Heart right ventricle (tissue), 16 donors: ENCODE measurements around the gene CFAP73. TPM values are rescaled to one million over a fixed set of nuclear protein-coding genes. Genes with fewer than 3 reads are reported as not detected.
A peak's percentile ranks its signal among the peaks of the same experiment; 100 is the strongest.
"Not testable (repeated sequence)": the region's sequence is repeated elsewhere in the genome, so short reads cannot be mapped to it uniquely, and the experiment has no call there.

Experiments used
- ATAC-seq, 8 donors: fragments of 200-7000 bp; cut with Tn5 transposase; one replicate each; pipeline ENCODE4 v1.9.1; 2020; ENCODE audit warnings: mild to moderate bottlenecking in 8 of 8, moderate library complexity in 8 of 8, moderate number of reproducible peaks in 1 of 8
- DNase-seq, 2 donors: peaks; one replicate each; pipeline ENCODE4 v3.0.0-alpha.2; 2020
- H3K27ac ChIP-seq, 10 donors: fragments of 200-600 bp; sonication (generic) in 2 of 10; one replicate each; pipeline versions ENCODE4 v1.5.0 to v1.8.0; 2020 to 2022; ENCODE audit warnings: mild to moderate bottlenecking in 3 of 10
- H3K27me3 ChIP-seq, 7 donors: fragments of 200-600 bp; one replicate each; pipeline ENCODE4 v1.8.0; 2021 to 2022; ENCODE audit warnings: mild to moderate bottlenecking in 2 of 7
- H3K36me3 ChIP-seq, 9 donors: fragments of 200-600 bp; sonication (generic) in 1 of 9; one replicate each; pipeline versions ENCODE4 v1.5.0 to v1.8.0; 2020 to 2022; ENCODE audit warnings: mild to moderate bottlenecking in 2 of 9
- H3K4me1 ChIP-seq, 9 donors: fragments of 200-600 bp; sonication (generic) in 1 of 9; one replicate each; pipeline versions ENCODE4 v1.5.0 to v1.8.0; 2020 to 2022; ENCODE audit warnings: mild to moderate bottlenecking in 4 of 9
- H3K4me3 ChIP-seq, 10 donors: fragments of 200-600 bp; sonication (generic) in 2 of 10; one replicate each; pipeline versions ENCODE4 v1.5.0 to v1.8.0; 2020 to 2022; ENCODE audit warnings: mild to moderate bottlenecking in 7 of 10, moderate library complexity in 2 of 10
- H3K9me3 ChIP-seq, 11 donors: fragments of 200-600 bp in 10 of 11; sonication (generic) in 2 of 11; one replicate each; pipeline versions ENCODE4 v1.5.0 to v1.8.0; 2013 to 2022; ENCODE audit warnings: mild to moderate bottlenecking in 2 of 11, control low read depth in 1 of 11, moderate library complexity in 1 of 11
- CTCF ChIP-seq, 9 donors: fragments of 200-600 bp; sonication (generic) in 2 of 9; IDR thresholded peaks; one replicate each; pipeline versions ENCODE4 v1.5.0 to v1.8.0; 2021 to 2022; ENCODE audit warnings: antibody characterized with exemption in 9 of 9, mild to moderate bottlenecking in 5 of 9, moderate library complexity in 1 of 9
- WGBS, 2 donors: extraction: QIAGEN DNeasy Blood & Tissue Kit; methylation state at CpG; one replicate each; pipeline ENCODE4 v1.1.7; 2013; ENCODE audit warnings: inconsistent platforms in 1 of 2; 5-methylcytosine and 5-hydroxymethylcytosine counted together
- intact Hi-C, 10 donors: fragments of 100-400 bp; cut with DNase I; formaldehyde crosslinking; loops; one replicate each; pipeline versions ENCODE4 v1.11.1 to v1.14.2; 2022
- polyA plus RNA-seq, 2 donors: library from polyadenylated mRNA; stranded (reverse); fragments of 200-250 nt; gene quantifications; one replicate each; pipeline ENCODE4 v1.2.3, GENCODE V29; 2013
- total RNA-seq, 10 donors: library from RNA; stranded (reverse); fragmentation: NEBNext Ultra II Directional in 3 of 10; extraction: Animal tissue kit (Norgen Biotek cat#: 25700) in 3 of 10; gene quantifications; one replicate each; pipeline versions ENCODE4 v1.2.1 to v1.2.4, GENCODE V29; 2021 to 2023
- donor health status: Arrhythmogenic right ventricular cardiomyopathy.
- donor health status: ischemic (EF 13 %, LVEDD 7.1; RV severe dilation, severe dysfunction).
- donor health status: healthy with polysubstance abuse.
- donor health status: DM: no; HTN: yes; CAD: no.
- donor health status: DM: no; HTN: no; CAD: no.
- donor health status: ischemic (EF 25% LVEDD 6.9; RV normal size, moderate dysfunction).
- donor health status: ischemic (EF 25% LVEDD 5.7; RV mildly dilated, moderate dysfunction).
- donor health status: healthy.
- donor health status: DM: yes; HTN: yes; CAD: no.
- donor health status: Ischemic cardiomyopathy.
- donor health status: ischemic (EF 35%, LVEDD 5.7; RV mildly dilated, moderate dysfunction).
- donor health status: nonischemic (EF 11% LVEDD 7.7; RV severe dilation, severe dysfunction).
- donor health status: DM: yes; HTN: yes; CAD: no.
- donor health status: PGD.
- donor health status: ischemic (EF 29% LVEDD 5.4; RV normal size, mild dysfunction).
- donor health status: nonischemic (EF 23%, LVEDD 6.1; RV moderate dilation, normal function).

Gene CFAP73
- total and polyA plus RNA-seq, 12 donors = 0.10 TPM; not detected in 11

- no peak overlapping the region for H3K4me3 ChIP-seq
- DNase-seq (no peak), ATAC-seq (peak in 1 of 8 donors; percentile 29)
- TF ChIP-seq CTCF (IDR thresholded peaks at IDR 0.05) = no peak
- peaks cover 0 to 55% (median 39%) of the 10 kb centered on the region in 7 donors for H3K27me3 ChIP-seq
- no peaks in the 10 kb centered on the region for H3K9me3 ChIP-seq
- intact Hi-C loops = no loop called here
- 58 to 73% methylated on average over 6 of the region's 6 CpGs for WGBS, 2 donors
- no peak overlapping the region for H3K27ac ChIP-seq
- no peaks in the 10 kb centered on the region for H3K4me1 ChIP-seq
- H3K36me3 ChIP-seq = no peaks in the 10 kb centered on the region
These were observed 32.6 kb upstream of the CFAP73 start for GRCh38 chr12:113116875-113117274.

GRCh38 chr12:113117684-113118083 is 31.8 kb upstream of the CFAP73 start:
- WGBS, 2 donors = 78% methylated on average over 8 of the region's 8 CpGs
- peaks cover 0 to 47% (median 33%) of the 10 kb centered on the region in 7 donors for H3K27me3 ChIP-seq
- H3K4me1 ChIP-seq, H3K36me3 ChIP-seq, DNase-seq, H3K27ac ChIP-seq, ATAC-seq, H3K4me3 ChIP-seq, H3K9me3 ChIP-seq, intact Hi-C loops: not testable (repeated sequence)

GRCh38 chr12:113118142-113118541 is 31.4 kb upstream of the CFAP73 start:
- WGBS, 2 donors = 97 to 98% methylated on average over 1 of the region's 1 CpG
- H3K27me3 ChIP-seq = peaks cover 0 to 44% (median 29%) of the 10 kb centered on the region in 7 donors
- ATAC-seq = no peak

GRCh38 chr12:113119980-113120669 is 29.4 kb upstream of the CFAP73 start:
- peaks cover 0 to 27% (median 13%) of the 10 kb centered on the region in 7 donors for H3K27me3 ChIP-seq
- no peak for DNase-seq
- peaks cover 0 to 25% (median 0%) of the 10 kb centered on the region in 11 donors for H3K9me3 ChIP-seq
- no peak for TF ChIP-seq CTCF (IDR thresholded peaks at IDR 0.05)
- no peak for ATAC-seq
- H3K36me3 ChIP-seq = no peaks in the 10 kb centered on the region
- intact Hi-C loops = no loop called here
- no peak overlapping the region for H3K27ac ChIP-seq
- H3K4me3 ChIP-seq = no peak overlapping the region
- no peaks in the 10 kb centered on the region for H3K4me1 ChIP-seq
- WGBS, 2 donors = 33 to 35% methylated on average over 4 of the region's 4 CpGs

More at GRCh38 chr12:113118142-113118541, 31.4 kb upstream of the CFAP73 start:
- no peak overlapping the region for H3K27ac ChIP-seq
- H3K4me3 ChIP-seq = no peak overlapping the region
- intact Hi-C loops = no loop called here
- H3K4me1 ChIP-seq = no peaks in the 10 kb centered on the region
- DNase-seq = no peak
- peaks cover 0 to 11% (median 0%) of the 10 kb centered on the region in 11 donors for H3K9me3 ChIP-seq
- H3K36me3 ChIP-seq = no peaks in the 10 kb centered on the region
- no peak for TF ChIP-seq CTCF (IDR thresholded peaks at IDR 0.05)
